HG03135 (cell line): Measurements from ENCODE around the gene CNTRL.

ENCODE experiments used
- ATAC-seq: cut with Tn5 transposase; IDR thresholded peaks from one replicate; pipeline ENCODE4 v1.9.1; 2021; ENCODE audit warnings: mild to moderate bottlenecking, moderate library complexity; ENCODE audit not compliant: unreplicated experiment

The CNTRL gene

GRCh38 chr9:121222524-121223171 is 147.9 kb downstream of the CNTRL start:
- ATAC-seq: no peak

DNA sequence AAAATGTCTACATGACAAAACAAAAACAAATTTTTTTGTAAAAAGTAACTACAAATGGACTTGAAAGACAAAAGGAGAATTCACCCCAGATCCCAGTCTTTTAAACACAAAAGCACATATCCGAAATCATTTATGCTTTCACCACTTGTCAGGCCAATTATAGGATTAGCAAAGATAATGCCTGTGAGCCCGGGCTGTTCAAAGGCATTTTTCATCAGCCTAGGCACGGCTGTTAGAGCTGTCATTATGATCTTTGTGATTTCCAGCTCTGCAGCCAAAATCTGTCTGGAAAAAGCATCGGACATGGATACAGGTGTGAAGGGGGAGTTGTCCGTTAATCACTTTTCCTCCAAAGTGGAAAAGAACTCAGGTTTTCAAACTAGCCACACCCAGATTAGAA is 150.5 kb downstream of the CNTRL start:
- ATAC-seq: no peak

DNA sequence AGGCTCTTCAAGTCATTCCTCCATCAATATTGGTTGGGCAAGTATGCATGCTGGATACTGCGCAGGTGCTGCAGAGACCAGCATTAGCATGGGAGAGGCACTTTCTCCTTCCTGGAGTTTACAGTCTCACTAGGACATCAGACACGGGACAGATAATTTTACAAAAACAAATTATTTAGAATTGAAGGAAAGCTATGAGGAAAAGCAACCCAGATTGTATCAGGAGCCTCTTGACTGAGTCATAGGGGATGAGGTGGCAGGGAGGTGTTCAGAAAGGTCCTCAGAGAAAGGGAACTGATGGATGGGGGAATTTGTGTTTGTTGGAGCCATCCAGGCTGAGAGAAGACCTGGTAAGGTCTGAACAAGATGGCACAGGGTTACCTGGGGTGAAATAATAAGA is 151.4 kb downstream of the CNTRL start:
- ATAC-seq: no peak
